ENCODE results near the gene RPL26.

Gene RPL26

DNA sequence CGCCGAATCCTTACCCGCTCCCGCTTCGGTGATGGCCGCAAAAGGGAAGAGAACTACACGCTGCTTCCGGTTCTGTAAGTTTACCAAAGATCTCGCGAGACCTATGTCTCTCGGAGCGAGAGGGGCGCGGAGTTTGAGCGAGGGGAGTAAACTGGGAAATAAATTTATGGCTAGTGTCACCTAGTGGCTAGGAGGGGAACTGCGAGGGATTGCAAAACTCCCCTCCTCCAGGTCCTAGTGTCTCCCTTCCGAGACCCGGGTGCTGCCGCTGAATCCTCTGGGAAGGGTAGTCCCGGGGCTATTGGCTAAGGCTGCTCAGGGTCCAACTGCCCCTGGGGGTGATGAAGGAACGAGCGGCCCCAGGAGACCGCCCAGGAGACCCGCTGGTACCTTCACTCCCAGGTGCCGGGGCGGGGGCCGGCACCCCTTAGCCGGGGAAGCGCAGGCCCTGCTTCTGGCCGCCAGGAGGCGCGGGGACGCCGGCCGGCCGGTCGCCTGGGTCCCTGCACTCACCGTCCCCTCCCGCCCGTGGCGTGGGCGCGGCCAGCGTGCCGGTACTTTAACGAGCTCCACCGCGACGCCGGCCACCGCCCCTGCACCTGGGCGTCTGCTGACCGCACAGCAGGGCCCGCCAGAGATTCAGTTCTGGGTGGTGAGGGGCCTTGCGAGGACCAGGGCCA is at the start of gene RPL26:
Gene RPL26, minus strand, starts transcription at position 51 of the 680 bp plus-strand sequence. CDS start 883 bp downstream, outside the sequence.
- DNase-seq (ENCODE audit: low read depth in 1 of 2, low spot score in 1 of 2) = peak; percentile 84 to 86

DNA sequence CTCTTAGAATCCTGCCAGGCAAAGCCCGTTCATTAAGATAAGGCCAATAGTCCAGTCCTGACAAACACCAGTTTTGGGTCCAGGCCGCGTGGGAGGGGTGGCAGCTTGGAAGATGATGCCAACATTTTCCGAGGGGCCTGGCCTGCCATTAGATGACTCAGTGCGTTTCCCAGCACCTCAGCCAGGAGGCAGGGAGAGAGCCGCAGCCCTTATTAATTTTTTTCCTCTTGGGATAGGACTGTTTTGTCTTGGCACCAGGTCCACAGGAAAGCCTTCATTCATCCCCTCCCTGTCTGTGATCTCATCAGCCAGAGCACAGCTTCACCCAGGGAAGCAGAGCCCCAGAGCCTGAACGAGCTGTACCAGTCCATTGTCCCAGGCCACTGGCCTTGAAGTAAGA is 48.0 kb upstream of the RPL26 start:
- DNase-seq (ENCODE audit: low read depth in 1 of 2, low spot score in 1 of 2) = no peak

DNA sequence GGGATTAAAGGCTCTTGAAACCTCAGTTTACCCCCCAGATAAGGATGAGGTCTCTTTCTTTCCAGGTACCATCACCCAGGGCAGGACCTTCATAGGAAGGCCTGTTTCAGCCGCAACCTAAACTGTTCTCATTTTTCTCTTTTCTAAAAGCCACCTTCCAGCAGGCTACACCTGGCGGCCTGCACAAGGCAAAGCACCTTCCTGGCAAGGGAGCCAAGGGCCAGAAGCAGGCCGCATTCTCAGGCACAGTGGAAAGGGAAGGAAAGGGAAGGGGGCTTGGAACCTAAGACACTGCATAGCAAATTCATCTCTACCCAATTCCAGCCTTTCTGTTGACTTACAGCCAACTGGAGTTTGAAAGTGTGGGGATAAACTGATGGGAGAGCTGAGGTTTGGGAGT is 43.8 kb upstream of the RPL26 start:
- DNase-seq (ENCODE audit: low read depth in 1 of 2, low spot score in 1 of 2) = no peak

DNA sequence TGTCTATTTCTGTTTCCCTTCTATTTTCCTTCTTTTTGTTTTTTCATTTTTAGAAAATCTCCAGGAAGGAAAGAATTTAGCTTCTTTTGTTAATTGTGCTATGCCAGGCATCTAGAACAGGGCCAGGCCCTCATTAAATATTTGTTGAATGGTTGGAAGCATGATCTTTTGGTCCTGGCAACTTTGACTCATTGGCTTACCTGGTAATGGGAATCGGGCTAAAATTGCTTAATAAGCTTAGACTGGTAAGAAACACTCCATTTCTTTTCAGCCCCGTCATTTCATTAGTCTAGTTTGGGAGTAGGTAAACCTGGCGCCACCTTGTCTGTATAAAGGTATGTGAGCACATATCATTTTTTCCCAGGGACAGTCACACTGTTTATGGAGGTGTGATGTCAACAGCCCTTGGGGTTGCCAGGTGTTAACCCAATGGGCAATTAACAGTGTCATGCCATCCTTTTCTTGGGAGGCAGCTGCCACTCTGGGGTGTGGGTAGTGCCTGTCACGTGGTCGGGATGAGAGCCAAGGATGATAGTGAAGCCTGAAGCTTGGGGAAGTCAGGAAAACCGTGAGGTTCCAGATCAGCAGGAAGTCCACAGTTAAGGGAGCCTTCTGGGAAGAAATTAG is 43.2 kb upstream of the RPL26 start:
- no peak for DNase-seq (ENCODE audit: low read depth in 1 of 2, low spot score in 1 of 2)

DNA sequence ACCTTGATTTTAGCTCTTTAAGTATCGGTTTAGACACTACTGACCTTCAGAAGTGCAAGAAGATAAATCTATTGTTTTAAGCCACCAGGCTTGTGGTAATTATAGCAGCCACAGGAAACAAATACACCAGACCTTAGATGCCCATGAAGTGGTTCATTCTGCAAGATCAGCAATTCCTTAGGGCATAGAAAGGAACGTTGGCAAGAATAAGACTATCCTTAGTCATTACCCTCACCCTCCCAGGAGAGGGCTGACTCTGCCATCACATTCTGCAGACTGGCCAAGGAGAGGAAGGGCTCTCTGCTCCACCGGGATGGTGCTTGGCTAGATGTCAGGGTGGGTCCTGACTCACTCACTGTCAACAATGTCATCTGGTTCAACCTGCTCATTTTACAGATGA is 38.6 kb upstream of the RPL26 start:
- no peak for DNase-seq (ENCODE audit: low read depth in 1 of 2, low spot score in 1 of 2)

DNA sequence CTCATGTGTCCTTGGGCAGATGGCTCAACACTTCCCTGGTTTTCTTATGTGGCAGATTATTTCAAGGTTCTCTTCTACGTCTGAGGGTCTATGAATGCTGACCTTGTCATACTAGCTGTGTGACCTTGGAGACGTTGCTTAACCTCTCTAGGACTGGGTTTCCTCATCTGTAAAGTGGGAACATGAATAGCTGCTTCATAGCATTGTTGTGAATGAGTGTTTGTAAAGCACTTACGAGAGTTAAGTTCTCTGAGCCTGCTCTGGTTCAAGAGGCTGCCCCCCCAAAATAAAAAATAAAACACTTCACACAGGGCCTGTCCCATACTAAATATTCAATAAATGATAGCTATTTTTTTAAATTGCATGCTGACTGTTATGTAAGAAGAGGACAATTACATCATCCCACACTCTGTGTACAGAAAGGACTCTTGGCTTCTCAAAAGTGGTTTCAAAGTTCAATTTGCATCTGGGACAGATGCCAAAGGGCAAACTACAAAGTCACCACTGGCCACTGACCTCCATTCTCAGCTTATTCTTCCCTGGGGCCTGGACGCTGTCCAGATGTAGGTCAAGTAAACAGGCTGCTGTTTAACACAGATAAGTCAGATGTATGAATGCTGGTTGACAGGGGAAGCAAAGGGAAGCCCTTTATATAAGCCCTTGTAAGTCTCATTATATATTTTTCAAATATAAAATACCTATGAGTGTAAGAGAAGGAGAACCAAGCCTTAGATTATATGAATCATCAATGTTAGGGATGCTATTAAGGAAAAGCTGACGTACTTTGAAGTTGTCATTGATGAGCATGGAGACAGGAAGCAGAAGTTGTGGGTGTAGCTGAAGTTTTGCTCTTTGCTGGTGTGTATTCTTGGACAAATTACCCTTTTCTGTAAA is 37.3 kb upstream of the RPL26 start:
- DNase-seq (ENCODE audit: low read depth in 1 of 2, low spot score in 1 of 2) = no peak

DNA sequence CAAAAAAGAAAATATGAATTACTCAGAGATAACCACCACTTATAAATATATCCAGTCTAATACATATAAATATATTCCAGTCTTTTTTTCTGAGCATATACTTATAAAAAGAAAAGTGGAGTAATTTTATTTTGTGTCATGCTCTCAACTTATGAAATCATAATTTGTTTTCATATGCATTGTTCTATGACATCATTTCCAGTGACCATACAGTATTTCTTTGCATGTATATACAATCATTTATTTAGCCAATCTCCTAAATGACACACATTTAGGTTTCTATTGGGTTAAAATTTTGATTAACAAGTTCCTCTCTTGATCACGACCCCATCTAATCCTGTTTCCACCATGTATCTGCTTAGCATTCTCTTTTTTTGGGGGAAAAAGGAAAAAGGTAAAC is 36.3 kb upstream of the RPL26 start:
- no peak for DNase-seq (ENCODE audit: low read depth in 1 of 2, low spot score in 1 of 2)

DNA sequence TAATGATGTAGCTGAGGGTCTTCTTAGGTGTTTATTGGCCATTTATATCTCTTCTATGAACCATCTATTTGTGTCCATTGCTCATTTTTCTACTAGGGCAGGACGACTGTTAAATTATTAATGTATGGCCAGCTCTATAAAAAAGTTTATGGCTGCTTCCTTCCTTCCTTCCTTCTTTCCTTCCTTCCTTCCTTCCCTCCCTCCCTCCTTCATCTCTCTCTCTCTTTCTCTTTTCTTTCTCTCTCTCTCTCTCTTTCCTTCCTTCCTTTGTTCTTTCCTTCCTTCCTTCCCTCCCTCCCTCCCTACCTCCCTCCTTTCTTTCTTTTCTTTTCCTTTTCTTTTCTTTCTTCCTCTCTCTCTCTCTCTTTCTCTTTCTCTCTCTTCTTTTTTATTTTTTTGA is 35.5 kb upstream of the RPL26 start:
- no peak for DNase-seq (ENCODE audit: low read depth in 1 of 2, low spot score in 1 of 2)

DNA sequence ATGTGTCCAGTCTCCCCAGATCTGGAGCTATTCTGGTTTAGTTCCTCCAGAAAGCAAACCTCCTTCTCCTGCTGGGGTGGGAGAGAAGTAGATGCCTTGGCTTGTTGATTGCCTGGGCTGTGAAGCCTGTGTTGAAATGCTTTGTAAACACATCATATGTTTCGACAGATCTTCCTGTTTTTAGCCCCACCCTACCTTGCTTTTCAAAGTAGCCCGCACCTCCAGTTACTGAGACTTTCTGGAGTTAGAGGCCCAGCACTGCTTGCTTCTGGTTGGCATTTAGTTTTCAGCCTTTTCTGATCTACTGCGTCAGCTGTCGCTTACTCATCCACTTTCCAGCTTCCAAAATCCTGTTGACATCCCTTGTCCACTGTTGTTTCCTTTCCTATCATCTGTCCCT is 34.8 kb upstream of the RPL26 start:
- DNase-seq (ENCODE audit: low read depth in 1 of 2, low spot score in 1 of 2) = no peak

DNA sequence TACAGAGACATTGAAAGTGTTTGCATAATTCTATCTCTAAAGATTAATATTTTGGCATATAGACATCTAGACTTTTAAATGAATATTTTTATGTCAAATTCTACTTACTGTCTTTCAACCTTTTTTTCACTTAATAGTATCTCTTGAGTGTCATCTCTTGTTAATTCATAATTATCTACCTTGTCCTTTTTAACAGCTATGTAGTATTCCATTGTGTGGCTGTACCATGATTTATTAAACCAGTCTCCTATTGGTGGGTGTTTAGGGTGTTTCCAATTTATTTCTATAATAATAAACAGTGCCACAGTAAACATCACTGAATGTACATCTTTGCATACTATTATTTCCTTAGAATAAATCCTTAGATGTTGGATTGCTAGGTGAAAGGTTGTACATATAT is 30.9 kb upstream of the RPL26 start:
- DNase-seq (ENCODE audit: low read depth in 1 of 2, low spot score in 1 of 2) = no peak

DNA sequence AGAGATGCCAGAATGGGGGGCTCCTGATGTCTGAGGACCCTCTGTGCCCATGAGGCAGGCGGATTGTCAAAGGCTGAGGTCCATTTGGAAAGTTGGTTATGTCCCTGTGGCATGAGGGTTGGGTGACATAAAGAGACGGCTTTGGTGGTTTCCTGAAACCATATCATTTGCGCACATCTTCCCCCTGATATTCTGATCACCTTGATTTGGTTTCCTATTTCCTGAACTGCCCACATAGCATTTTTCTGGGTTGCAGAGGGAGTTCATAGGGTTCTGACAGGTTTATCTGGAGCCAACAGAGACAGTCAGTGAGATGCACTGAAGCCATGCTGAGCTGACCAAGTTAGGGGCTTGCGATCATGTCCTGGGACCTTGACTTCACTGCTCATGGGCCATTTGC is 30.3 kb upstream of the RPL26 start:
- no peak for DNase-seq (ENCODE audit: low read depth in 1 of 2, low spot score in 1 of 2)

DNA sequence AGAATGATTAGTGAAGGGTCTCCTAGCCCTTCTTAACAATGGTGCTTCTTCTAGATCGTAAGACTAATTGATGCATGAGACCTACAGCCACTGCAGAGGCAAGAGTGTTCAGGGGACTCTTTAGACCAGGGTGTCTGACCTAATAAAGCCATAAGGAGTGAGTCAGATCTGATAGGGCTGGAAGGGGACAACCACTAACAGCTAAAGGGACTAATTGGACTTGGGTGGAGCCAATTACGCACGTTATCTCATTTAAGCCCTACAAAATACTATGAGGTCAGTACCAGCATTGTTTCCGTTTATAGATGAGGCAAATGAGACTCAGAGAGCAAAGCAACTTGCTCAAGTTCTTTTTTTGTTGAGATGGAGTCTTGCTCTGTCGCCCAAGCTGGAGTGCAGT is 29.1 kb upstream of the RPL26 start:
- no peak for DNase-seq (ENCODE audit: low read depth in 1 of 2, low spot score in 1 of 2)

DNA sequence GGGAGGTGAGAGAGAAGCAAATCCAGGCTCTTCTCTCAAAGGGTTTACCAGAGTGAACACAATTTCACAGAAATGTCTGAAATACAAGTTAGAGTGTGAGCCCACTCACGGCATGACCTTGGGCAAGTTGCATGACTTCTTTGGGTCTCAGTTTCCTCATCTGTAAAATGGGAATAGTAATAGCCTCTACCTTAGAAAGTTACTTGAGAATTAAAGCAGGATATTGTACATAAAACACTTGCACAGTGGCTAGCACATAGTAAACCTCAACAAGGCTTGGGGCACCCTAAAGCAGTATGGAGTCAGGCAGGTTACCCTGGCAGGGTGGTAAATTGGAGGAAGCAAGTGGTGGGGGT is 27.9 kb upstream of the RPL26 start:
- DNase-seq (ENCODE audit: low read depth in 1 of 2, low spot score in 1 of 2) = no peak

DNA sequence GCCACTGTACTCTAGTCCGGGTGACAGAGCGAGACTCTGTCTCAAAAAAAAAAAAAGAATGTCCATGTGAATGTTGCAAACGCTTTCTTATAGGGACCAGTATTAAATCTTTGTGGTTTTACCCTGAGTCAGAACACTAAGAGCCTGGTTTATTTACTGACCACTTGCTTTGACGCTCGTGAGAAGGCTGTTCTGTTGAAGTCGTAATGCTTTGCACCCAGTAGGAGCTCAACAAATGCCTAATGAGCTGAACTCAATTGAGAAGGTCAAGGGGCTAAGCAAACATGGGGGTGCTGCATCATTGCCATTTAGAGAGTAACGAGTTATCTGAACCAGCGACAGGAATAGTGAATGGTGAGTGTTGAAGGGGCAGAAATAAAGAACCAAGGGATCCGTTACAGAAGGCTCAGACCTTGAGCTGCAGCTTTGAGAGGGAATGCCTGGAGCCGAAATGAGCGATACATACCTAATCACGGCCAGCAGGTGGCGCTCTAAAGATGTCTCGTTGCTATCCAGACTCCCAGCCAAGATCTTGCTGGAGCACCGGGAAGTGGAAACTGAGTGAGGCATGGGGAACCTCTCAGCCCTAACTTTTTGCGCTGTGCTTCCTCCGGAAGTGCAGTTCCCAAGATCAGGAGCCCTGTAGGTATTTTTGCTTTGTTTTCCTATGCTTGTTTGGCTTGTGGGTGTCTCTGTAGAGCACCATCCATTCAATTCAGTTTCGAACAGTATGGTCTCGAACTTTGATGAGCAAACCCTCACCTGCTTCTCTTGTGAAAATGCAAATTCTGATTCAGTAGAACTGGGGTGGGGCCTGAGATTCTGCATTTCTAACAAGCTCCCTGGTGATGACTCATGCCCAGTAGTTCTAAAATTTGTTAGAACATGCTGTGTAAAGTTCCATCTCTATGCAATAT is 27.2 kb upstream of the RPL26 start:
- peak; percentile 64 to 74 for DNase-seq (ENCODE audit: low read depth in 1 of 2, low spot score in 1 of 2)

DNA sequence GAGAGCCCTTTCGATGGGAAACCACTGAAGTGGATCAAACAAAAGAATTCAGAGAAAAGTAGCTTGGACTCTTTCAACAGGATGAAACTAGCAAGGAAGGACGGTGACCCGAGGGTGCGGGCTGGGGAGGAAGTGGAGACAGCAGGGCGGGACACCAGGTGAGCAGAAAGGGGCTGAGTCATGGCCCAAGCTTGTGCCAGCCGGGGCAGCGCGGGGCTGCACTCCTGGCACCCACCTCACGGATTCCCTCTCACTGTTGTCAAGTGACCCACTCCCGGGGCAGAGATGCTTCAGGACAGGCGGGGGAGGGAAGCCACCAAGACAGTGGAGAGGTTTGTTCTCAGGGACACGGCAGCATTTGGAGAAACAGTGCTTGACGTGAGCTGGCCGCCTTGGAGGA is 25.4 kb upstream of the RPL26 start:
- DNase-seq (ENCODE audit: low read depth in 1 of 2, low spot score in 1 of 2) = no peak

DNA sequence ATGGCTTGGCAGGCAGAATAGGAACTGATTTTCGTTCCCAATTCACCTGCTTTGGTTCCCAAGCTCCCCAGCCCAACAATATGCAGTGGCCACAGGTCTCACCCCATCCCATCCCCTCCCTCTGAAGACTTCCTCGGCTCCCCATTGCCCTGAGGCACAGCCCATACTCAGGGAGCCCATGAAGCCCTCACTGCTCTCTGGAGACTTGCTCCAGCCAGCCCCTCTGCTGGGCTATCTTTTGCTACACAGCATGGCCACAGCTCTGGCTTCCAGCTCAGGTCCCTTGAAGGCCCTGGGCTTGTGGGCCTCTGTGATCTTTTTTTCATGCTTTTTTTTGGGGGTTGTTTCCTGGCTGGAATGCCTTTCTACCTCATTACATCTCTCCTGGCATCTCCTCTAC is 23.2 kb upstream of the RPL26 start:
- DNase-seq (ENCODE audit: low read depth in 1 of 2, low spot score in 1 of 2) = no peak

DNA sequence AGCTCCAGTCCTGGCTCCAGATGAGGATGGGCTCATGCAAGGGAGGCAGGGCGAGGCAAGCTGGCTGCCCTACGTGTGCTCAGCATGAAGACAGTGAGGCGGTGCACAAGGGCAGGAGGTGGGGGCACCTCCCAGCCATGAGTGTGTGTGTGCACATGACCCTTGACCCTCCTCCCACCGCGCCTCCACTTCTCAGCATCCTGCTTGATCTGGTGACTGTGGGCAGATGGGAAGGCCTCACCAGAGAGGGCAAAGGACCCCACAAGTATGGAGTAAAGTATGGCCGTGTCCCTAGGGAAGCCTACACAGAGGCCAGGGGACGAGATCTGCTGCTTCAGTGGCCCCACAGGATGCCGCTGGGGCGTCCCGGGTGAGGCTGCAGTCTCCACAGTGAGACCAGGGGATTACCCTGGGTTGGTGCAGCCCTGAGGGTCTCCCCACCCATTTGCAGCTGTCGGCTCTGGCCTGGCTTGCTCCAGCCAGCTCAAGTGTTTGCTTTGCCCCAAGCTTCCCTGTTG is 22.6 kb upstream of the RPL26 start:
- DNase-seq (ENCODE audit: low read depth in 1 of 2, low spot score in 1 of 2) = no peak

DNA sequence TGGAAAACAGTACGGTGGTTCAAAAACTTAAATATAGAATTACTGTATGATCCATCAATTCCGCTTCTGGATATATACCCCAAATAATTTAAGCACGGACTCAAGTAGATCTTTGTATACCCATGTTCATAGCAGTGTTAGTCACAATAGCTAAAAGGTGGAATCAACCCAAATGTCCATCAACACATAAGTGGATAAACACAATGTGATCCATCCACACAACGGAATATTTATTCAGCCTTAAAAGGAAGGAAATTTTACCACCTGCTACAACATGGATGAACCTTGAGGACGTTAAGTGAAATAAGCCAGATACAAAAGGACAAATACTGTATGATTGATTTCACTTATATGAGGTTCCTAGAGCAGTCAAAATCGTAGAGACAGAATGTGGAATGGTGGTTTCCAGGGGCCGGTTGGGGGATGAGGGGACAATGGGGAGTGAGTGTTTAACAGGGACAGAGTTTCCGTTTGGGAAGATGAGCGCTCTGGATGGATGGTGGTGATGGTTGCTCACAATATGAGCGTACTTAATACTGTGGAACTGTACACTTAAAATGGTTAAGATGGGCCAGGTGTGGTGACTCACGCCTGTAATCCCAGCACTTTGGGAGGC is 20.0 kb upstream of the RPL26 start:
- no peak for DNase-seq (ENCODE audit: low read depth in 1 of 2, low spot score in 1 of 2)

DNA sequence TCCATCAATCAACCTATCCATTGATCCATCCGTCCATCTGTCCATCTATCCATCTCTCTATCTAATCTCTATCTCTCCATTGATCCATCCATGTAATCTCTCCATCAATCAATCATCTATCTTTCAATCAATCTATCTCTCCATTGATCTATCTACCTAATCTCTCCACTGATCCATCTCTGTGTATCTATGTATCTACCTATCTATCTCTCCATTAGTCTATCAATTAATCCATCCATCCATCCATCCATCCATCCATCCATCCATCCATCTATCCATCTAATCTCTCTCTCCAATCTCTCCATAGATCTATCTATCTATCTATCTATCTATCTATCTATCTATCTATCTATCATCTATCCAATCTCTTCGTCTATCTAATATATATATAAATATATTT is 18.1 kb upstream of the RPL26 start:
- DNase-seq (ENCODE audit: low read depth in 1 of 2, low spot score in 1 of 2) = no peak

DNA sequence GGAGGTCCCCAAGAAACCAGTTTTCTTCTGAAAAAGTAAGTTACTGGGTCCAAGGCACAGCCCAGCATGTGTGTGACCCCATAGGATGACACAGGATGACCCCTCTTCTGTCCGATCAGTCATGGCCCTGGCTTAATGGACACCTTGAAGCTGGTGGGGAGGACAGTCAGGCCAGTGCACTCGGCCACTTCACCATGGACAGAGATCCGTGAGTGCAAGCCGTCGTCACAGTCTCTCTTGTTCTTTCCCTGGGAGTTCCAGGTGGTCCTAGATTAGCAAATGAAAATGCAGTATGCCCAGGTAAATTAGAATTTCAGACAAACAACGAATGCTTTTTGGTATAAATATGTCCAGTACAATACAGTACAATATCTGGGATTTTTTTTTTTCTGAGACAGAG is 16.0 kb upstream of the RPL26 start:
- no peak for DNase-seq (ENCODE audit: low read depth in 1 of 2, low spot score in 1 of 2)

DNA sequence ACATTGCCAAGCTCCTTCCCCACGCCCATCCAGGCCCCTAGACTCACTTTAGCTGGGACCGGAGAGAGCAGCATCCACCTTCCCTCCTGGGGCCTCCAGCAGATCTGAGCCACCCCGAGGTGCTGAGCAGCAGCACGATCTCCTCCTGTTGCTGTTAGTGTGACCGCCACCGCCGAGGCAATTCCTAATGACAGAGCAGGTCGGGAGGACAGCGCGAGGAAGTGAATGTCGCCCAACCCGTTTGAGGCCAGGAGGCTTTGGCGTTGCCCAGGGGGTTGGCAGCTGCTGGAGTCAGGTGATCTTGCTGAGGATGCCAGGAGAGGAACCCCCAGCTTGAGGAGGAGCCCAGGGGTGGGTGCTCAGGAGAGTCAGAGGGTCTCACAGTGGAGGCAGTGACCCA is 14.6 kb upstream of the RPL26 start, which contains the start of gene RNF222:
Gene RNF222, minus strand, starts transcription at position 192 of the 400 bp plus-strand sequence. CDS start 4,366 bp downstream, outside the sequence.
- DNase-seq (ENCODE audit: low read depth in 1 of 2, low spot score in 1 of 2) = no peak

Data from activated T-helper 1 cell treated with anti-CD3 and anti-CD28 coated beads, Interleukin-2, amount 50 U/mL, for 16 hours (primary cell).